GM21526 (cell line): ENCODE data around the gene FGF19.

Experiments
- ATAC-seq: cut with Tn5 transposase; IDR thresholded peaks from one replicate; pipeline ENCODE4 v1.9.1; 2021; ENCODE audit warnings: moderate library complexity; ENCODE audit not compliant: unreplicated experiment, low FRiP score

Gene FGF19

GRCh38 chr11:69657911-69658625, 45.8 kb downstream of the FGF19 start:
- ATAC-seq = no peak

DNA sequence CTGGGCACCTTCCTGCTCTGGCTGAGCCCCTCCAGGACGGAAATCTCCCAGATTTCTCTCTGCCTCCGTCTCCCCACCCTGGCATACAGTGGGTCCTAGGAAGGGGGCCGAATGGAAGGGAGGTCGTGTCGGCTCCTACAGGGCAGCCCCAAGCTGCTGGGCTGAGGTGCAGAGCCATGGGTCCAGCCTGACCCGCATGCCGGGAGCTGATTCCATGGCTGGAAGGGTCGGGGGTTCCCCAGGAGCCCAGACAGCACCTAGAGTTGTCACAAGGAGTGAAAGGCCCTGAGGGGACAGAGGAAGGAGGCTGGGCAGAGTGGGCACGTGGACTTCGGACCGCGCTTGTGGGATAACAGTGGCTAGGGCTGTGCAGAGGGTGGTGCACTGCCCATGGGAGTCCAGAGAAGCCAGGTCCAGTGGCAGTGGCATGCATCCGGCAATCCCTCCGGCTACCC, 46.3 kb downstream of the FGF19 start:
- ATAC-seq = no peak

- ATAC-seq = no peak
These were observed 47.0 kb downstream of the FGF19 start for GRCh38 chr11:69656536-69657455.

DNA sequence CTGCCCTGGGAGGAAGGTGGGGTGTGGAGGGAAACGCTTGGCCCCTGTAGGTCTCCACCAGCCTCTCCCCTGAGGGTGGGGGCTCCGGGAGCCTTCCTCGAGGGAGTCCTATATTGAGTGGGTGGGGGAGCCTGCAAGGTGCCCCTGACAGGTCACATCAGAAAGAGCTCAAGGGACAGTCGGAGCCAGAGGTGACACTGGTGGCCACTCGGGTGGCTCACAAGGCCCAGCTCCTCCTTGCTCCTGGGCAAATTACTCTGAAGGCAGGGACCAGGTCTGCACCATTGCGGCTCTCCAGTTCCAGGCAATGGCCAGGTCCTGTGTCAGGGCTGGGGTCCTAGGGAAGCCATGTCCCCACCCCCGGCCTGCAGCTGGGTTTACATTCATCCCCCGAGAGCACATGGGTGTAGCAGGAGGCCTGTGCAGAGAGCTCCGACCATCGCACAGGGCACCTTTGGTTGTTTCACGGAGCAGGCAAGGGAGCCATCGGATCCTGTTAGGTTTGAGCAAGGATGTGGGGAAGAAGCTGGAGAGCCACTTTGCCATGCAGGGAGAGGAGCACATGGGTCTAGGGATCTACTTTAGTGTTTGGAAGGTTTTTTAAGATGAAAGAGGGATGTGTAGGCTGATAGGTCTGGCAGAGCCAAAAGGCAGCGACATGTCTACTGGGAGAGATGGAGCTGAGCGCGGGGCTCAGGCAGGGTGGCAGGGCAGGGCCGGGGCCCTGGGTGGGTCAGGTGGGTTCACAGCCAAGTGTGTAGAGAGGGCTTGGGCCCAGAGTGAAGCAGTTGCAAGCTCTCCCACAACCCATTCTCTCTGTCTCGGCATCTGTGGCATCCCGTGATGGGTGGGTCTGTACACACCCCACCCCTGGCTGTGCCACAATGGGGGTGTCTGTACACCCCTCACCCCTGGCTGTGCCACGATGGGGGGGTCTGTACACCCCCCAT, 48.1 kb downstream of the FGF19 start:
- ATAC-seq = no peak

- ATAC-seq = no peak
These were observed 49.0 kb downstream of the FGF19 start for GRCh38 chr11:69654660-69655478.

DNA sequence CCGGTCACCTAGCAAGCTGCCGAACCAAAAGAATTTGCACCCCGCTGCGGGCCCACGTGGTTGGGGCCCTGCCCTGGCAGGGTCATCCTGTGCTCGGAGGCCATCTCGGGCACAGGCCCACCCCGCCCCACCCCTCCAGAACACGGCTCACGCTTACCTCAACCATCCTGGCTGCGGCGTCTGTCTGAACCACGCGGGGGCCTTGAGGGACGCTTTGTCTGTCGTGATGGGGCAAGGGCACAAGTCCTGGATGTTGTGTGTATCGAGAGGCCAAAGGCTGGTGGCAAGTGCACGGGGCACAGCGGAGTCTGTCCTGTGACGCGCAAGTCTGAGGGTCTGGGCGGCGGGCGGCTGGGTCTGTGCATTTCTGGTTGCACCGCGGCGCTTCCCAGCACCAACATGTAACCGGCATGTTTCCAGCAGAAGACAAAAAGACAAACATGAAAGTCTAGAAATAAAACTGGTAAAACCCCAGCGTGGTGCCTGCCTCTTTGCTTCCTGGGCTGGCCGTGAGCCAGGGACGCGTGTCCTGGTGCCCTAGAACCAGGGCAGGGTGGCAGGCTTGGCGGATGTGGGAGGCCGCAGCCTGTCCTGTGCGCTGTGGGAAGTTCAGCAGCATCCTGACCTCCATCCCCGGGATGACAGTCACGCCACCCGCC, 49.7 kb downstream of the FGF19 start:
- no peak for ATAC-seq

GRCh38 chr11:69653406-69653960, 50.3 kb downstream of the FGF19 start:
- no peak for ATAC-seq

DNA sequence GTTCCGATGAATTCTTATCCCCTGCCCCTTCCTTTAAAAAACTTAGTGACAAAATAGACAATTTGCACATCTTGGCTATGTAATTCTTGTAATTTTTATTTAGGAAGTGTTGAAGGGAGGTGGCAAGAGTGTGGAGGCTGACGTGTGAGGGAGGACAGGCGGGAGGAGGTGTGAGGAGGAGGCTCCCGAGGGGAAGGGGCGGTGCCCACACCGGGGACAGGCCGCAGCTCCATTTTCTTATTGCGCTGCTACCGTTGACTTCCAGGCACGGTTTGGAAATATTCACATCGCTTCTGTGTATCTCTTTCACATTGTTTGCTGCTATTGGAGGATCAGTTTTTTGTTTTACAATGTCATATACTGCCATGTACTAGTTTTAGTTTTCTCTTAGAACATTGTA, 50.8 kb downstream of the FGF19 start:
- no peak for ATAC-seq

DNA sequence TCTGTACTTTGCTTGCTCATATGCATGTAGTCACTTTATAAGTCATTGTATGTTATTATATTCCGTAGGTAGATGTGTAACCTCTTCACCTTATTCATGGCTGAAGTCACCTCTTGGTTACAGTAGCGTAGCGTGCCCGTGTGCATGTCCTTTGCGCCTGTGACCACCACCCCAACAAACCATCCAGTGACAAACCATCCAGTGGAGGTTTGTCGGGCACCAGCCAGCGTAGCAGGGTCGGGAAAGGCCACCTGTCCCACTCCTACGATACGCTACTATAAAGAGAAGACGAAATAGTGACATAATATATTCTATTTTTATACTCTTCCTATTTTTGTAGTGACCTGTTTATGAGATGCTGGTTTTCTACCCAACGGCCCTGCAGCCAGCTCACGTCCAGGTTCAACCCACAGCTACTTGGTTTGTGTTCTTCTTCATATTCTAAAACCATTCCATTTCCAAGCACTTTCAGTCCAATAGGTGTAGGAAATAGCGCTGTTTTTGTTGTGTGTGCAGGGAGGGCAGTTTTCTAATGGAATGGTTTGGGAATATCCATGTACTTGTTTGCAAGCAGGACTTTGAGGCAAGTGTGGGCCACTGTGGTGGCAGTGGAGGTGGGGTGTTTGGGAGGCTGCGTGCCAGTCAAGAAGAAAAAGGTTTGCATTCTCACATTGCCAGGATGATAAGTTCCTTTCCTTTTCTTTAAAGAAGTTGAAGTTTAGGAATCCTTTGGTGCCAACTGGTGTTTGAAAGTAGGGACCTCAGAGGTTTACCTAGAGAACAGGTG, 51.8 kb downstream of the FGF19 start:
- ATAC-seq = no peak

- no peak for ATAC-seq
These were observed 52.9 kb downstream of the FGF19 start for GRCh38 chr11:69650832-69651344.

DNA sequence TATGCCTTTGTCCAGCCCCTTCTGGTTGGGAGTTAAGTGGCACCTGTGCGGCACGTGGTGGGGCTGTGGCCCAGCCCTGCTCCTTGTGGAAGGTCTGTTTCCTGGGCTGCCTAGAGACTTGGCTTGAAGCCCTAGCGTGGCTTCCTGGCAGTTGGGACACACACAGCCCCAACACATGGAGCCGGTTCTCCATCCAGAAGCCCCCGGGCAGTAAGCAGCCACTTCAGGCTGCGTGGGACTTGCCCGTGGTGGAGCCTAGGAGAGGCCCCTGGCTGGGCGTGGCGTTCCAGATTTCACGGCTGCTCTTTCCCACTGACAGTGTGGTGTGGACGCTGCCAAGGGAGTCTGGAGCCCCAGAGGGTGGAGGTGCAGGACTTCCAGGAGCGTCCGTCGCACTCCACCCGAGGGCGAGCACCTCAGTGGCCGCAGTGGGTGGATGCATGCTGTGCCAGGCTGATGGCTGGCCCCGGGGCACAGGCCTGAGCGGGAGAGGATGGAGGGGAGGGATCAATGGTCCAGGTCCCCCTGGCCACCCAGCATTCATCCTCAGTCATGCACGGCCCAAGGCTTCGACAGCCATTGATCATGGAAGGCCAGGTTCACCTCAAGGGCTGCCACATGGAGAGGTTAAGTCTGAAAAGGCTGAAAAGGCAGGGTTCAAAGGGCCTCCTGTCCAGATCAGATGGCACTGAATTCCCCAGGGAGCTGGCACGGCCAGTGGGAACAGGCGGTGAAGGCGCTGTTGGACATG, 53.6 kb downstream of the FGF19 start:
- ATAC-seq = no peak

DNA sequence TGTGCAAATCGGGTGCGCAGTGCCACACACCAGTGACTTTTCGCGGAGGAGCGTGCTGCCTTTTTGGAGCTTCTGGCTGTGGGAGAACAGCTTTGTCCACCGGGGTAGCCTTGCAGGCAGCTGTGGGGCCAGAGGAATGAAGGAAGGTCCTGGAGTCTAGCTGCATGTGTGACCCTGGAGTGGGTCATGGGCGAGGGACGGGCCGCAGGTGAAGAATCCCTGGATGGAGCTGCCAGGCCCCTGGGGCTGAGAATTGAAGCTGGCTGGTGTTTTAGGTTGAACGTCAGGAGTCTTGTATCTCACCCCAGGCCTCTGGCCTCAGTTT, 54.3 kb downstream of the FGF19 start:
- no peak for ATAC-seq

DNA sequence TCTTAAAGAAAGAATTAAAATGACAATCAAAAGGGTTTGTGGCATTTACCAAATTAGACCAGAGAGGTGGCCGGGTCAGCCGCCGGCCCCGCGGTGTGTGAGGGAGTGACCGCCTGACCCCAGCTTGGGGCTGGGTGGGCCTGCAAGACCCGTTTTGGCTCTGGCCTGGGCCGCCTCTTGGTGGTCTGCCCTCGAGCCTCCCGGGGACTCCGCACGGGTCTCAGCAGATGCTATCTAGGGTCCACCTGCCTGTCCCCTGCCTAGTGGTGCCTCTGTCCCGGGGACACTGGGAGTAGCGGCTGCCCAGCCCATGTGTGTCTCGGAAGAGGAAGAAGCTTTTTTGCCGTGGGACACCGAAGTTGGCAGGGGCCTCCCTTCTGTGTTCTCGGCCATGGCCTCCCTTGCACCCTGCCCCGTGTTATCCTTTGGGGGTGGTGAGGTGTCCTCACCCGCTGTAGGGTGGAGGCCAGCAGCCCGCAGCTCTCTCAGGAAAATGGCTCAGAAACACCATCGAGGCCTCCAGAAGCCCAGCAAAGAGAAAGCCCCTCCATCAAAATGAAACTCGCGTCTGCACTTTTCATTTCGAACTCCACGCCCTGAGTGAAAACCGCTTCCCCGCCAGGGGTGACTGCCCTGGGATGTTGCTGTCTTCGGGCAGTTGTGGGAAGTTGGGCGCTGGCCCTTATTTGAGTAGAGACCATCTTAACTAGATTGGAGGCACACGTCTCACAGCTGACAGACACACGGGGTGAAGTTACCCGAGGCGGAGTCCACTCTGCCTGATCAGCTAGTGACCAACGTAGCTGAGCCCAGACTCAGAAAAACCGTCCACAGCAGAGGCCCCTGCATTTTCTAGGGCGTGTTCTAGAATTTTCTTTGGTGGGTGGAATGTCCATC, 54.9 kb downstream of the FGF19 start:
- ATAC-seq = no peak
